ENCODE data around the gene TMEM132D. TPM values are rescaled to one million over a fixed set of nuclear protein-coding genes. Genes with fewer than 3 reads are reported as not detected.
"Not testable (repeated sequence)": the region's sequence is repeated elsewhere in the genome, so short reads cannot be mapped to it uniquely, and the experiment has no call there.

The TMEM132D gene
- polyA plus RNA-seq, 4 donors = 0.10 to 0.21 TPM; not detected in 2

- FAIRE-seq (no peak), DNase-seq (no peak)
- H3K4me1 ChIP-seq (ENCODE audit: control insufficient read depth in 3 of 3, insufficient read depth in 2 of 3, low read depth in 1 of 3, low read length in 2 of 3) = no peaks in the 10 kb centered on the region
- H3K9me3 ChIP-seq (ENCODE audit: control insufficient read depth in 2 of 2, insufficient read depth in 1 of 2, low read depth in 1 of 2, low read length in 1 of 2) = peaks cover 0 to under 1% of the 10 kb centered on the region in 2 donors
- no peaks in the 10 kb centered on the region for H3K36me3 ChIP-seq (ENCODE audit: control insufficient read depth in 3 of 3, insufficient read depth in 2 of 3, low read depth in 1 of 3, low read length in 3 of 3)
- H3K27me3 ChIP-seq (ENCODE audit: control insufficient read depth in 3 of 3, insufficient read depth in 3 of 3, low read length in 3 of 3) = peaks cover 0 to 3% (median 0%) of the 10 kb centered on the region in 3 donors
- WGBS, 3 donors = 75 to 81% (median 77%) methylated on average over 10 of the region's 10 CpGs
- no peak overlapping the region for H3K27ac ChIP-seq (ENCODE audit: low read depth in 1 of 3, low read length in 2 of 3)
- no peak overlapping the region for H3K4me3 ChIP-seq (ENCODE audit: low read depth in 1 of 3, low read length in 3 of 3)
These were observed 835.1 kb downstream of the TMEM132D start for GRCh38 chr12:129068684-129069083.

- Histone ChIP-seq H3K36me3 (ENCODE audit: control insufficient read depth in 3 of 3, insufficient read depth in 2 of 3, low read depth in 1 of 3, low read length in 3 of 3) (no peaks in the 10 kb centered on the region), H3K27ac (ENCODE audit: low read depth in 1 of 3, low read length in 2 of 3) (no peak overlapping the region), H3K9me3 (ENCODE audit: control insufficient read depth in 2 of 2, insufficient read depth in 1 of 2, low read depth in 1 of 2, low read length in 1 of 2) (peaks cover 0 to 3% of the 10 kb centered on the region in 2 donors), H3K4me1 (ENCODE audit: control insufficient read depth in 3 of 3, insufficient read depth in 2 of 3, low read depth in 1 of 3, low read length in 2 of 3) (no peaks in the 10 kb centered on the region), H3K4me3 (ENCODE audit: low read depth in 1 of 3, low read length in 3 of 3) (no peak overlapping the region), H3K27me3 (ENCODE audit: control insufficient read depth in 3 of 3, insufficient read depth in 3 of 3, low read length in 3 of 3) (peaks cover 0 to 3% (median 0%) of the 10 kb centered on the region in 3 donors)
- peak in 1 of 2 donors; percentile 10 for DNase-seq
- no peak for FAIRE-seq
- WGBS, 3 donors = 26 to 27% (median 26%) methylated on average over 9 of the region's 9 CpGs
These were observed 836.3 kb downstream of the TMEM132D start for GRCh38 chr12:129067491-129067890.

GRCh38 chr12:129064209-129064855, 839.5 kb downstream of the TMEM132D start:
- Histone ChIP-seq H3K9me3 (ENCODE audit: control insufficient read depth in 2 of 2, insufficient read depth in 1 of 2, low read depth in 1 of 2, low read length in 1 of 2) (peaks cover 0 to 3% of the 10 kb centered on the region in 2 donors), H3K36me3 (ENCODE audit: control insufficient read depth in 3 of 3, insufficient read depth in 2 of 3, low read depth in 1 of 3, low read length in 3 of 3) (no peaks in the 10 kb centered on the region), H3K4me1 (ENCODE audit: control insufficient read depth in 3 of 3, insufficient read depth in 2 of 3, low read depth in 1 of 3, low read length in 2 of 3) (no peaks in the 10 kb centered on the region), H3K27ac (ENCODE audit: low read depth in 1 of 3, low read length in 2 of 3) (no peak overlapping the region), H3K27me3 (ENCODE audit: control insufficient read depth in 3 of 3, insufficient read depth in 3 of 3, low read length in 3 of 3) (no peaks in the 10 kb centered on the region), H3K4me3 (ENCODE audit: low read depth in 1 of 3, low read length in 3 of 3) (no peak overlapping the region)
- FAIRE-seq (no peak), DNase-seq (no peak)
- WGBS, 3 donors = 50 to 73% (median 62%) methylated on average over 14 of the region's 14 CpGs

GRCh38 chr12:129063600-129063999, 840.2 kb downstream of the TMEM132D start:
- DNase-seq = no peak
- H3K4me1 ChIP-seq (ENCODE audit: control insufficient read depth in 3 of 3, insufficient read depth in 2 of 3, low read depth in 1 of 3, low read length in 2 of 3) = no peaks in the 10 kb centered on the region
- no peak for FAIRE-seq
- no peaks in the 10 kb centered on the region for H3K27me3 ChIP-seq (ENCODE audit: control insufficient read depth in 3 of 3, insufficient read depth in 3 of 3, low read length in 3 of 3)
- no peak overlapping the region for H3K4me3 ChIP-seq (ENCODE audit: low read depth in 1 of 3, low read length in 3 of 3)
- WGBS, 3 donors = 63 to 77% (median 73%) methylated on average over 4 of the region's 4 CpGs
- H3K9me3 ChIP-seq (ENCODE audit: control insufficient read depth in 2 of 2, insufficient read depth in 1 of 2, low read depth in 1 of 2, low read length in 1 of 2) = peaks cover 0 to 3% of the 10 kb centered on the region in 2 donors
- H3K27ac ChIP-seq (ENCODE audit: low read depth in 1 of 3, low read length in 2 of 3) = no peak overlapping the region
- H3K36me3 ChIP-seq (ENCODE audit: control insufficient read depth in 3 of 3, insufficient read depth in 2 of 3, low read depth in 1 of 3, low read length in 3 of 3) = no peaks in the 10 kb centered on the region

GRCh38 chr12:129053232-129053631, 850.6 kb downstream of the TMEM132D start:
- H3K9me3 ChIP-seq (ENCODE audit: control insufficient read depth in 2 of 2, insufficient read depth in 1 of 2, low read depth in 1 of 2, low read length in 1 of 2) = no peaks in the 10 kb centered on the region
- no peak overlapping the region for H3K4me3 ChIP-seq (ENCODE audit: low read depth in 1 of 3, low read length in 3 of 3)
- H3K27me3 ChIP-seq (ENCODE audit: control insufficient read depth in 3 of 3, insufficient read depth in 3 of 3, low read length in 3 of 3) = peaks cover 0 to 1% (median 0%) of the 10 kb centered on the region in 3 donors
- no peaks in the 10 kb centered on the region for H3K36me3 ChIP-seq (ENCODE audit: control insufficient read depth in 3 of 3, insufficient read depth in 2 of 3, low read depth in 1 of 3, low read length in 3 of 3)
- FAIRE-seq (no peak), DNase-seq (no peak)
- no peak overlapping the region for H3K27ac ChIP-seq (ENCODE audit: low read depth in 1 of 3, low read length in 2 of 3)
- 71 to 80% (median 78%) methylated on average over 11 of the region's 11 CpGs for WGBS, 3 donors
- H3K4me1 ChIP-seq (ENCODE audit: control insufficient read depth in 3 of 3, insufficient read depth in 2 of 3, low read depth in 1 of 3, low read length in 2 of 3) = no peaks in the 10 kb centered on the region

- Histone ChIP-seq H3K4me3 (ENCODE audit: low read depth in 1 of 3, low read length in 3 of 3) (no peak overlapping the region), H3K27ac (ENCODE audit: low read depth in 1 of 3, low read length in 2 of 3) (no peak overlapping the region), H3K9me3 (ENCODE audit: control insufficient read depth in 2 of 2, insufficient read depth in 1 of 2, low read depth in 1 of 2, low read length in 1 of 2) (no peaks in the 10 kb centered on the region), H3K27me3 (ENCODE audit: control insufficient read depth in 3 of 3, insufficient read depth in 3 of 3, low read length in 3 of 3) (peaks cover 0 to 1% (median 0%) of the 10 kb centered on the region in 3 donors), H3K36me3 (ENCODE audit: control insufficient read depth in 3 of 3, insufficient read depth in 2 of 3, low read depth in 1 of 3, low read length in 3 of 3) (no peaks in the 10 kb centered on the region), H3K4me1 (ENCODE audit: control insufficient read depth in 3 of 3, insufficient read depth in 2 of 3, low read depth in 1 of 3, low read length in 2 of 3) (no peaks in the 10 kb centered on the region)
- no peak for DNase-seq
- FAIRE-seq = no peak
These were observed 851.5 kb downstream of the TMEM132D start for GRCh38 chr12:129052373-129052772.

- H3K4me3 ChIP-seq (ENCODE audit: low read depth in 1 of 3, low read length in 3 of 3) = no peak overlapping the region
- H3K27me3 ChIP-seq (ENCODE audit: control insufficient read depth in 3 of 3, insufficient read depth in 3 of 3, low read length in 3 of 3) = peaks cover 0 to 1% (median 0%) of the 10 kb centered on the region in 3 donors
- DNase-seq (peak; percentile 5 to 9), FAIRE-seq (no peak)
- H3K36me3 ChIP-seq (ENCODE audit: control insufficient read depth in 3 of 3, insufficient read depth in 2 of 3, low read depth in 1 of 3, low read length in 3 of 3) = no peaks in the 10 kb centered on the region
- H3K9me3 ChIP-seq (ENCODE audit: control insufficient read depth in 2 of 2, insufficient read depth in 1 of 2, low read depth in 1 of 2, low read length in 1 of 2) = no peaks in the 10 kb centered on the region
- no peaks in the 10 kb centered on the region for H3K4me1 ChIP-seq (ENCODE audit: control insufficient read depth in 3 of 3, insufficient read depth in 2 of 3, low read depth in 1 of 3, low read length in 2 of 3)
- no peak overlapping the region for H3K27ac ChIP-seq (ENCODE audit: low read depth in 1 of 3, low read length in 2 of 3)
- 5 to 11% (median 8%) methylated on average over 1 of the region's 1 CpG for WGBS, 3 donors
These were observed 853.9 kb downstream of the TMEM132D start for GRCh38 chr12:129049917-129050316.

GRCh38 chr12:129043334-129043733, 860.5 kb downstream of the TMEM132D start:
- not testable (repeated sequence) for H3K36me3 ChIP-seq (ENCODE audit: control insufficient read depth in 3 of 3, insufficient read depth in 2 of 3, low read depth in 1 of 3, low read length in 3 of 3); H3K27ac ChIP-seq (ENCODE audit: low read depth in 1 of 3, low read length in 2 of 3); H3K4me3 ChIP-seq (ENCODE audit: low read depth in 1 of 3, low read length in 3 of 3); H3K9me3 ChIP-seq (ENCODE audit: control insufficient read depth in 2 of 2, insufficient read depth in 1 of 2, low read depth in 1 of 2, low read length in 1 of 2); H3K27me3 ChIP-seq (ENCODE audit: control insufficient read depth in 3 of 3, insufficient read depth in 3 of 3, low read length in 3 of 3); FAIRE-seq; H3K4me1 ChIP-seq (ENCODE audit: control insufficient read depth in 3 of 3, insufficient read depth in 2 of 3, low read depth in 1 of 3, low read length in 2 of 3); DNase-seq
- WGBS, 3 donors = 82 to 87% (median 86%) methylated on average over 11 of the region's 11 CpGs

- peaks cover 0 to 5% of the 10 kb centered on the region in 2 donors for H3K9me3 ChIP-seq (ENCODE audit: control insufficient read depth in 2 of 2, insufficient read depth in 1 of 2, low read depth in 1 of 2, low read length in 1 of 2)
- DNase-seq (no peak), FAIRE-seq (no peak)
- no peak overlapping the region for H3K27ac ChIP-seq (ENCODE audit: low read depth in 1 of 3, low read length in 2 of 3)
- no peak overlapping the region for H3K4me3 ChIP-seq (ENCODE audit: low read depth in 1 of 3, low read length in 3 of 3)
- H3K4me1 ChIP-seq (ENCODE audit: control insufficient read depth in 3 of 3, insufficient read depth in 2 of 3, low read depth in 1 of 3, low read length in 2 of 3) = no peaks in the 10 kb centered on the region
- no peaks in the 10 kb centered on the region for H3K27me3 ChIP-seq (ENCODE audit: control insufficient read depth in 3 of 3, insufficient read depth in 3 of 3, low read length in 3 of 3)
- H3K36me3 ChIP-seq (ENCODE audit: control insufficient read depth in 3 of 3, insufficient read depth in 2 of 3, low read depth in 1 of 3, low read length in 3 of 3) = no peaks in the 10 kb centered on the region
- 74 to 87% (median 79%) methylated on average over 9 of the region's 9 CpGs for WGBS, 3 donors
These were observed 867.7 kb downstream of the TMEM132D start for GRCh38 chr12:129036135-129036534.
